Activated naive CD4-positive, alpha-beta T cell treated with anti-CD3 and anti-CD28 coated beads for 36 hours (primary cell): Measurements from ENCODE around the gene SALL3. TPM values are rescaled to one million over a fixed set of nuclear protein-coding genes. Genes with fewer than 3 reads are reported as not detected.

Experiments used
- CTCF ChIA-PET: fragments of 350-600 bp; sonication (Branson Sonifier 250); formaldehyde crosslinking; loops from one replicate; lab custom pipeline; 2021; ENCODE audit warnings: antibody characterized with exemption; lab: Charles Lee
- DNase-seq: peaks from one replicate; pipeline ENCODE4 v3.0.0-alpha.2; 2020
- H3K27ac Mint-ChIP-seq: one replicate; pipeline ENCODE4 v1.8.0; 2021; ENCODE audit warnings: mild to moderate bottlenecking, mixed read lengths
- H3K27me3 Mint-ChIP-seq: one replicate; pipeline ENCODE4 v1.8.0; 2021; ENCODE audit warnings: low read depth, mixed read lengths
- H3K36me3 Mint-ChIP-seq: one replicate; pipeline ENCODE4 v1.8.0; 2021; ENCODE audit warnings: low read depth, mixed read lengths
- H3K4me1 Mint-ChIP-seq: one replicate; pipeline ENCODE4 v1.8.0; 2021; ENCODE audit warnings: low read depth, mixed read lengths
- H3K4me3 Mint-ChIP-seq: one replicate; pipeline ENCODE4 v1.8.0; 2021; ENCODE audit warnings: mild to moderate bottlenecking, moderate library complexity, mixed read lengths
- H3K9me3 Mint-ChIP-seq: one replicate; pipeline ENCODE4 v1.8.0; 2021; ENCODE audit warnings: mixed read lengths
- intact Hi-C: fragments of 100-400 bp; cut with micrococcal nuclease; formaldehyde crosslinking; loops from one replicate; pipeline ENCODE4 v1.15.1; 2023
- total RNA-seq, 2 experiments: library from RNA; stranded (reverse); gene quantifications; one replicate each; pipeline ENCODE4 v1.2.3, GENCODE V29; 2021

SALL3 gene
- total RNA-seq, 2 experiments from 2014 or later = not detected

- CTCF ChIA-PET = interaction anchor here (0.6 kb wide), 1 partner anchor 63 kb away, joined by 3 read pairs; no protein-coding TSS in a partner anchor
- no peak for DNase-seq
- intact Hi-C loops = no loop called here
- Mint-ChIP-seq H3K4me3 (no peak overlapping the region), H3K9me3 (no peaks in the 10 kb centered on the region), H3K36me3 (no peaks in the 10 kb centered on the region), H3K4me1 (no peaks in the 10 kb centered on the region), H3K27me3 (peaks cover 4% of the 10 kb centered on the region), H3K27ac (no peak overlapping the region)
These were observed 26.0 kb downstream of the SALL3 start for GRCh38 chr18:79005653-79006052.

- DNase-seq = no peak
- no peaks in the 10 kb centered on the region for H3K36me3 Mint-ChIP-seq
- peaks cover 8% of the 10 kb centered on the region for H3K27me3 Mint-ChIP-seq
- no peaks in the 10 kb centered on the region for H3K4me1 Mint-ChIP-seq
- no peaks in the 10 kb centered on the region for H3K9me3 Mint-ChIP-seq
- CTCF ChIA-PET = no interaction called here
- intact Hi-C loops = no loop called here
- H3K27ac Mint-ChIP-seq = no peak overlapping the region
- no peak overlapping the region for H3K4me3 Mint-ChIP-seq
These were observed 26.6 kb downstream of the SALL3 start for GRCh38 chr18:79006106-79006795.

- Mint-ChIP-seq H3K4me3 (no peak overlapping the region), H3K4me1 (no peaks in the 10 kb centered on the region), H3K27me3 (peaks cover 8% of the 10 kb centered on the region), H3K27ac (no peak overlapping the region), H3K9me3 (no peaks in the 10 kb centered on the region), H3K36me3 (no peaks in the 10 kb centered on the region)
- CTCF ChIA-PET = no interaction called here
- DNase-seq = no peak
- intact Hi-C loops = no loop called here
These were observed 27.8 kb downstream of the SALL3 start for GRCh38 chr18:79007440-79007839.

GRCh38 chr18:79008356-79008940 is 28.8 kb downstream of the SALL3 start:
- CTCF ChIA-PET = no interaction called here
- no peak overlapping the region for H3K4me3 Mint-ChIP-seq
- intact Hi-C loops = no loop called here
- no peaks in the 10 kb centered on the region for H3K4me1 Mint-ChIP-seq
- no peaks in the 10 kb centered on the region for H3K36me3 Mint-ChIP-seq
- H3K27me3 Mint-ChIP-seq = peaks cover 7% of the 10 kb centered on the region
- H3K9me3 Mint-ChIP-seq = no peaks in the 10 kb centered on the region
- DNase-seq = no peak
- H3K27ac Mint-ChIP-seq = no peak overlapping the region

- H3K36me3 Mint-ChIP-seq = no peaks in the 10 kb centered on the region
- no peaks in the 10 kb centered on the region for H3K9me3 Mint-ChIP-seq
- H3K4me3 Mint-ChIP-seq = no peak overlapping the region
- intact Hi-C loops = no loop called here
- CTCF ChIA-PET = interaction anchor here (0.6 kb wide), 1 partner anchor 395 kb away, joined by 4 read pairs; no protein-coding TSS in a partner anchor
- no peak for DNase-seq
- H3K4me1 Mint-ChIP-seq = no peaks in the 10 kb centered on the region
- peaks cover 9% of the 10 kb centered on the region for H3K27me3 Mint-ChIP-seq
- no peak overlapping the region for H3K27ac Mint-ChIP-seq
These were observed 31.2 kb downstream of the SALL3 start for GRCh38 chr18:79010802-79011201.

- CTCF ChIA-PET = no interaction called here
- intact Hi-C loops = no loop called here
- Mint-ChIP-seq H3K4me3 (no peak overlapping the region), H3K27me3 (peaks cover 9% of the 10 kb centered on the region), H3K9me3 (no peaks in the 10 kb centered on the region), H3K4me1 (no peaks in the 10 kb centered on the region), H3K27ac (no peak overlapping the region), H3K36me3 (no peaks in the 10 kb centered on the region)
- DNase-seq = no peak
These were observed 31.8 kb downstream of the SALL3 start for GRCh38 chr18:79011300-79011870.

GRCh38 chr18:79013869-79014268 is 34.3 kb downstream of the SALL3 start:
- Mint-ChIP-seq H3K27me3 (peaks cover 20% of the 10 kb centered on the region), H3K4me1 (no peaks in the 10 kb centered on the region), H3K27ac (no peak overlapping the region), H3K4me3 (no peak overlapping the region), H3K9me3 (no peaks in the 10 kb centered on the region), H3K36me3 (no peaks in the 10 kb centered on the region)
- CTCF ChIA-PET = interaction anchor here (0.6 kb wide), 1 partner anchor 606 kb away, joined by 4 read pairs; no protein-coding TSS in a partner anchor
- no peak for DNase-seq
- intact Hi-C loops = no loop called here

GRCh38 chr18:79018911-79019310 is 39.3 kb downstream of the SALL3 start:
- Mint-ChIP-seq H3K27ac (no peak overlapping the region), H3K27me3 (peaks cover 17% of the 10 kb centered on the region), H3K9me3 (peaks cover 3% of the 10 kb centered on the region), H3K36me3 (no peaks in the 10 kb centered on the region), H3K4me3 (no peak overlapping the region), H3K4me1 (no peaks in the 10 kb centered on the region)
- no peak for DNase-seq
- CTCF ChIA-PET = no interaction called here
- intact Hi-C loops = no loop called here

- H3K9me3 Mint-ChIP-seq = peaks cover 3% of the 10 kb centered on the region
- H3K4me3 Mint-ChIP-seq = no peak overlapping the region
- DNase-seq = no peak
- no peak overlapping the region for H3K27ac Mint-ChIP-seq
- CTCF ChIA-PET = interaction anchor here (0.6 kb wide), 1 partner anchor 153 kb away, joined by 5 read pairs; no protein-coding TSS in a partner anchor
- H3K4me1 Mint-ChIP-seq = no peaks in the 10 kb centered on the region
- H3K36me3 Mint-ChIP-seq = no peaks in the 10 kb centered on the region
- peaks cover 17% of the 10 kb centered on the region for H3K27me3 Mint-ChIP-seq
- intact Hi-C loops = no loop called here
These were observed 40.3 kb downstream of the SALL3 start for GRCh38 chr18:79019881-79020280.

GRCh38 chr18:79022603-79023002 is 43.0 kb downstream of the SALL3 start:
- intact Hi-C loops = no loop called here
- no peak overlapping the region for H3K27ac Mint-ChIP-seq
- H3K27me3 Mint-ChIP-seq = peaks cover 15% of the 10 kb centered on the region
- CTCF ChIA-PET = no interaction called here
- peaks cover 4% of the 10 kb centered on the region for H3K9me3 Mint-ChIP-seq
- no peaks in the 10 kb centered on the region for H3K4me1 Mint-ChIP-seq
- no peak overlapping the region for H3K4me3 Mint-ChIP-seq
- no peak for DNase-seq
- H3K36me3 Mint-ChIP-seq = no peaks in the 10 kb centered on the region

- H3K9me3 Mint-ChIP-seq = peaks cover 12% of the 10 kb centered on the region
- H3K4me1 Mint-ChIP-seq = no peaks in the 10 kb centered on the region
- intact Hi-C loops = no loop called here
- CTCF ChIA-PET = no interaction called here
- no peak for DNase-seq
- H3K36me3 Mint-ChIP-seq = peaks cover 1% of the 10 kb centered on the region
- H3K4me3 Mint-ChIP-seq = no peak overlapping the region
- H3K27ac Mint-ChIP-seq = no peak overlapping the region
- peaks cover 5% of the 10 kb centered on the region for H3K27me3 Mint-ChIP-seq
These were observed 46.9 kb downstream of the SALL3 start for GRCh38 chr18:79026491-79026890.

GRCh38 chr18:79030680-79031079 is 51.1 kb downstream of the SALL3 start:
- no peaks in the 10 kb centered on the region for H3K4me1 Mint-ChIP-seq
- peaks cover 8% of the 10 kb centered on the region for H3K9me3 Mint-ChIP-seq
- peaks cover 1% of the 10 kb centered on the region for H3K36me3 Mint-ChIP-seq
- H3K27ac Mint-ChIP-seq = no peak overlapping the region
- CTCF ChIA-PET = no interaction called here
- intact Hi-C loops = no loop called here
- peaks cover 5% of the 10 kb centered on the region for H3K27me3 Mint-ChIP-seq
- DNase-seq = no peak
- H3K4me3 Mint-ChIP-seq = no peak overlapping the region

GRCh38 chr18:79042276-79042675 is 62.7 kb downstream of the SALL3 start:
- H3K4me1 Mint-ChIP-seq = no peaks in the 10 kb centered on the region
- H3K4me3 Mint-ChIP-seq = no peak overlapping the region
- DNase-seq = no peak
- H3K27me3 Mint-ChIP-seq = peaks cover 6% of the 10 kb centered on the region
- no peaks in the 10 kb centered on the region for H3K9me3 Mint-ChIP-seq
- no peak overlapping the region for H3K27ac Mint-ChIP-seq
- H3K36me3 Mint-ChIP-seq = no peaks in the 10 kb centered on the region
- CTCF ChIA-PET = no interaction called here
- intact Hi-C loops = no loop called here
